ENCODE results near the gene CACNA1D. TPM values are rescaled to one million over a fixed set of nuclear protein-coding genes. Genes with fewer than 3 reads are reported as not detected.
A peak's percentile ranks its signal among the peaks of the same experiment; 100 is the strongest.

The CACNA1D gene
- total RNA-seq, 4 donors from 2014 or later = 5.7 to 38.2 (median 20.0) TPM

DNA sequence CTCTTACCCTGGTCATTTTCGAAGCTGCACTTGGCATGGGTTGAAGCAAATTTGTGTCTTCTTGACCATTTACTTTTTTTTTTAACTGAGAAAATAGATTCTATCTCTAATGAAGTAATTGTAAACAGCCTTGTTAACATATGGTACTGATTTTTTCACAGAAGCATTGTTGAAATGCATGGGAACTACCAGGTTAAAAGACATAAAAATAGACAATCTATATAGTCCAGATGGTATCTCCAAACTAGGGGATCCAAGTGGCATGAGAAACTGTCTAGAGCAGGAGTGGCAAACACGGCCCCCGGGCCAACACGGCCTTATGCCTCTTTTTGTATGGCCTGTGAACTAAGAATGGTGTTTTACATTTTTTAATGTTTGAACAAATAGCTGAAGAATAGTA lies 41.9 kb downstream of the CACNA1D start:
- TF ChIP-seq EP300 (IDR thresholded peaks at IDR 0.05) (no peak), POLR2A (IDR thresholded peaks at IDR 0.05) (no peak)
- TF ChIP-seq, protein P1, sequence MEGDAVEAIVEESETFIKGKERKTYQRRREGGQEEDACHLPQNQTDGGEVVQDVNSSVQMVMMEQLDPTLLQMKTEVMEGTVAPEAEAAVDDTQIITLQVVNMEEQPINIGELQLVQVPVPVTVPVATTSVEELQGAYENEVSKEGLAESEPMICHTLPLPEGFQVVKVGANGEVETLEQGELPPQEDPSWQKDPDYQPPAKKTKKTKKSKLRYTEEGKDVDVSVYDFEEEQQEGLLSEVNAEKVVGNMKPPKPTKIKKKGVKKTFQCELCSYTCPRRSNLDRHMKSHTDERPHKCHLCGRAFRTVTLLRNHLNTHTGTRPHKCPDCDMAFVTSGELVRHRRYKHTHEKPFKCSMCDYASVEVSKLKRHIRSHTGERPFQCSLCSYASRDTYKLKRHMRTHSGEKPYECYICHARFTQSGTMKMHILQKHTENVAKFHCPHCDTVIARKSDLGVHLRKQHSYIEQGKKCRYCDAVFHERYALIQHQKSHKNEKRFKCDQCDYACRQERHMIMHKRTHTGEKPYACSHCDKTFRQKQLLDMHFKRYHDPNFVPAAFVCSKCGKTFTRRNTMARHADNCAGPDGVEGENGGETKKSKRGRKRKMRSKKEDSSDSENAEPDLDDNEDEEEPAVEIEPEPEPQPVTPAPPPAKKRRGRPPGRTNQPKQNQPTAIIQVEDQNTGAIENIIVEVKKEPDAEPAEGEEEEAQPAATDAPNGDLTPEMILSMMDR (IDR thresholded peaks at IDR 0.05) = no peak
- no peaks in the 10 kb centered on the region for H3K27me3 ChIP-seq
- no peak overlapping the region for H3K4me3 ChIP-seq
- H3K27ac ChIP-seq = no peak overlapping the region
- H3K4me1 ChIP-seq = peaks cover 0 to 3% (median 0%) of the 10 kb centered on the region in 4 donors
- no peaks in the 10 kb centered on the region for H3K36me3 ChIP-seq
- WGBS, 2 donors = 79 to 89% methylated on average over 4 of the region's 4 CpGs
- DNase-seq (ENCODE audit: low spot score in 2 of 2) = no peak
- no peaks in the 10 kb centered on the region for H3K9me3 ChIP-seq

DNA sequence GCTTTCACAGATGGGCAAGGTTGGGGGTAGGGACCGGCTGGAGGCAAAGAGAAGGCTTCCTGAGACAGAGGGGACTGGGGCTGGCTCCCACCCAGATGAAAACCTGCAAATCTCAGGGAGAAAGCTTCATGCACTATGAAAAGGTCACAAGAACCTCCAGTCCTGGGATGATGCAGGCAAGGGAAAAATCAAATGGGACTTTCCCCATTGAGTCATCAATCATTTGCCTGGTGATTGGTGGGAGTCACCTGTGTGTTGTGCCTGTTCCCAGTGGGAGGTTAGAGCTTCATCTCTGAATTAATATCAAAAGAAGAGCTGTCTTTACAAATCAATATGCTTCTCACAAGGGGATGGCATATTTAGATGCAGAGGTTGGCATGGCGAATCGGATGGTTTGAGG lies 49.9 kb downstream of the CACNA1D start:
- Histone ChIP-seq H3K27ac (no peak overlapping the region), H3K27me3 (no peaks in the 10 kb centered on the region)
- 96 to 98% methylated on average over 3 of the region's 3 CpGs for WGBS, 2 donors

DNA sequence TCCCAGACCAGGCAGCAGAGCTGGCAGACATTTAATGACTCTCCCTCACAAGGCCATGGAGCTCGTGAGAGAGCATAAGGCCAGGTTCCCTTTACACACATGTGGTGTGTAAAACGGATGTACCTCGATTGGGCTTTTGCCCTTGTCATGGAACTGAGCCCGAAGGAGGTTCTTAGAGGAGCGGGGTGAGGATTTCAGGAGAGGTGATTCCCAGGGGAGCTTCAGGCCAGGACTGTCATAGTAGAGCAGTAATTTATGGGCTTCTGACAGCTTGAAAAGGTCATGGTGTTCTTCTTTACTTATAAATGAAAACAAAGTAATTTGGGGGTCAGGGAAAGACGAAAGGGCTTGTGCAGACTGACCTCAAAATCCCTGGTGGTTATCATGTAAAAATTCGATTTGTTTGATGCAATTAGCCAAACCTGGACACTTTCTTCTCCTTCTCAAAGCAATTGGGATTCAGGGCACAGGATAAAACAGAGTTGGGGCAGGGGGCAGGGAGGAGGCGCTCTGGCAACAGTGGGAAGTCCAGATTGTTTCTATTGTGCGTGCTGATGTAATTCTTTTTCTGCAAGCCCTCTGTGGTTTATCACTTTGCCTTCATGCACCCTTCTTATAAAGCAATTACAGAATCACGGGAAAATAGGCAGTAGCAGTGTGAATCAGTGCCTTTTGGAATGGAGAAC lies 51.0 kb downstream of the CACNA1D start:
- TF ChIP-seq POLR2A (IDR thresholded peaks at IDR 0.05) (no peak), EP300 (IDR thresholded peaks at IDR 0.05) (peak in 1 of 2 donors; percentile 21)
- TF ChIP-seq, protein P1 (IDR thresholded peaks at IDR 0.05) = no peak
- no peak for DNase-seq (ENCODE audit: low spot score in 2 of 2)

More for the DNA sequence above, 49.9 kb downstream of the CACNA1D start:
- no peaks in the 10 kb centered on the region for H3K9me3 ChIP-seq
- TF ChIP-seq, protein P1 (IDR thresholded peaks at IDR 0.05) = no peak
- TF ChIP-seq EP300 (IDR thresholded peaks at IDR 0.05) (no peak), POLR2A (IDR thresholded peaks at IDR 0.05) (no peak)
- peaks cover 0 to 17% (median 10%) of the 10 kb centered on the region in 4 donors for H3K4me1 ChIP-seq
- no peak overlapping the region for H3K4me3 ChIP-seq
- DNase-seq (ENCODE audit: low spot score in 2 of 2) = no peak
- H3K36me3 ChIP-seq = no peaks in the 10 kb centered on the region

DNA sequence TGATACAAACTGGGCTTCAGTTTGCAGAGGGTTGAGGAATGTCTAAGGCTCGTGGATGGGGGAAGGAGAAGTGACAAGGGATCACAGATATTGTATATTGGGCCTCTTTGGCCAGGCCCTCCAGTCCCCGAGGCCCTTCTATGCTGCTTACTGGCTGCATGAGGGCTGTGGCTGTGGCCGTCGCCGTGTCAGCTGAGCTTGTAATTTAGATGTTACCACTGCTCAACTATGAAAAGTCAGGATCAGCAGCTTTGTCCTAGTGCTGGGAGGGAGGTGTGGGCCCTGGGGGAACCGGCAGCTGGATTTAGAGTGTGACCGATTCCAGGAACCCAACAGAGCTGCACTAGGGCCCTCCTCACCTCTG lies 51.6 kb downstream of the CACNA1D start:
- Histone ChIP-seq H3K36me3 (no peaks in the 10 kb centered on the region), H3K27me3 (no peaks in the 10 kb centered on the region), H3K4me1 (peaks cover 0 to 25% (median 10%) of the 10 kb centered on the region in 4 donors), H3K9me3 (no peaks in the 10 kb centered on the region), H3K27ac (peak overlapping the region in 2 of 4 donors; percentile 34 to 71), H3K4me3 (no peak overlapping the region)
- no peak for DNase-seq (ENCODE audit: low spot score in 2 of 2)
- WGBS, 2 donors = 48 to 51% methylated on average over 7 of the region's 7 CpGs
- TF ChIP-seq, protein P1 (IDR thresholded peaks at IDR 0.05) = no peak
- no peak for TF ChIP-seq EP300 (IDR thresholded peaks at IDR 0.05)
- TF ChIP-seq POLR2A (IDR thresholded peaks at IDR 0.05) = no peak

More for the DNA sequence above, 51.0 kb downstream of the CACNA1D start:
- peak overlapping the region in 2 of 4 donors; percentile 8 to 71 for H3K27ac ChIP-seq
- no peaks in the 10 kb centered on the region for H3K9me3 ChIP-seq
- 48 to 54% methylated on average over 10 of the region's 10 CpGs for WGBS, 2 donors
- no peaks in the 10 kb centered on the region for H3K27me3 ChIP-seq
- no peaks in the 10 kb centered on the region for H3K36me3 ChIP-seq
- peaks cover 0 to 23% (median 10%) of the 10 kb centered on the region in 4 donors for H3K4me1 ChIP-seq
- no peak overlapping the region for H3K4me3 ChIP-seq

DNA sequence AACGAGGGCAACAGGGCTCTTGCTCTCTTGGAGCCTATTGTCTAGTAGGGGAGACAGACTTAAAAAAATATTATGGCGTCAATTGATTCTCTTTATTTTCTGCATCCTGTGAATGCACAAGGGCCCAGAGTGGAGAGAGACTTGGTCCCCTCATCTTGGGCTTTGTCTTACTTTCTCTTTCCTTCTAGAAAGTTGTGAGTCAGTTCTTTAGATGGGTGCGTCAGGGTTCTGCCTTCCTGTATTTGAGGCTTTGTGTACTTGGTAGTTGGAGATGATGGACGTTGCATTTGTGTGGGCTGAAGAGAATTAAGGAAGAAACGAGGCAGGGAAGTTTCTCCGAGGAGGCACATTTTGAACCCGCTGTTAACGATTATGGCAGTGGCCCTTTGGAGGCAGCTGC lies 52.9 kb downstream of the CACNA1D start:
- TF ChIP-seq EP300 (IDR thresholded peaks at IDR 0.05) (no peak), POLR2A (IDR thresholded peaks at IDR 0.05) (no peak)
- TF ChIP-seq, protein P1 (IDR thresholded peaks at IDR 0.05) = no peak
- no peak overlapping the region for H3K4me3 ChIP-seq
- no peak for DNase-seq (ENCODE audit: low spot score in 2 of 2)
- no peaks in the 10 kb centered on the region for H3K27me3 ChIP-seq
- WGBS, 2 donors = 78 to 82% methylated on average over 8 of the region's 8 CpGs
- no peak overlapping the region for H3K27ac ChIP-seq
- H3K36me3 ChIP-seq = no peaks in the 10 kb centered on the region
- peaks cover 0 to 25% (median 10%) of the 10 kb centered on the region in 4 donors for H3K4me1 ChIP-seq
- H3K9me3 ChIP-seq = no peaks in the 10 kb centered on the region
